WTC11 (cell line): Measurements from ENCODE around the gene TELO2.

Experiments used
- CTCF ChIP-seq: fragments of 200-600 bp; IDR thresholded peaks from 2 replicates; pipeline ENCODE4 v1.8.0; 2022; ENCODE audit warnings: antibody characterized with exemption
- E2F1 ChIP-seq: sonication (generic); formaldehyde crosslinking; IDR thresholded peaks from 2 replicates; pipeline ENCODE4 v1.8.0; 2022; ENCODE audit warnings: mild to moderate bottlenecking, missing genetic modification reagents
- JUN ChIP-seq: sonication (generic); formaldehyde crosslinking; IDR thresholded peaks from 2 replicates; pipeline ENCODE4 v1.8.0; 2023; ENCODE audit warnings: mild to moderate bottlenecking, missing genetic modification reagents
- MXD4 ChIP-seq: fragments of 250-450 bp; sonication (Bioruptor Pico); IDR thresholded peaks from 2 replicates; pipeline ENCODE4 v1.8.0; 2021; ENCODE audit warnings: mild to moderate bottlenecking, moderate library complexity, borderline replicate concordance
- NFYB ChIP-seq: sonication (generic); formaldehyde crosslinking; conservative IDR thresholded peaks from 2 replicates; pipeline ENCODE4 v1.8.0; 2022; ENCODE audit warnings: low read depth, missing genetic modification reagents
- SMAD4 ChIP-seq: sonication (generic); formaldehyde crosslinking; IDR thresholded peaks from 2 replicates; pipeline ENCODE4 v1.8.0; 2022; ENCODE audit warnings: mild to moderate bottlenecking, missing genetic modification reagents
- TCF7 ChIP-seq: sonication (generic); formaldehyde crosslinking; IDR thresholded peaks from 2 replicates; pipeline ENCODE4 v1.8.0; 2022; ENCODE audit warnings: mild to moderate bottlenecking, low read depth, missing genetic modification reagents, moderate library complexity
- USF2 ChIP-seq: sonication (generic); formaldehyde crosslinking; IDR thresholded peaks from 2 replicates; pipeline ENCODE4 v1.8.1; 2023; ENCODE audit warnings: mild to moderate bottlenecking, missing genetic modification reagents, moderate library complexity
- ZNF121 ChIP-seq: sonication (generic); formaldehyde crosslinking; IDR thresholded peaks from 2 replicates; pipeline ENCODE4 v1.8.0; 2023; ENCODE audit warnings: missing genetic modification reagents
- ZNF219 ChIP-seq: sonication (generic); formaldehyde crosslinking; IDR thresholded peaks from 2 replicates; pipeline ENCODE4 v1.8.0; 2023; ENCODE audit warnings: missing genetic modification reagents, mild to moderate bottlenecking, borderline replicate concordance
- ZSCAN18 ChIP-seq: fragments of 250-450 bp; sonication (Bioruptor Pico); IDR thresholded peaks from 2 replicates; pipeline ENCODE4 v2.1.2; 2022; ENCODE audit warnings: mild to moderate bottlenecking, moderate library complexity

- TF ChIP-seq NFYB (CRISPR knock-in tag), result no peak
- TF ChIP-seq E2F1 (CRISPR knock-in tag), result no peak
- no peak for TF ChIP-seq CTCF
- TF ChIP-seq ZSCAN18 (CRISPR knock-in tag), result no peak
- no peak for TF ChIP-seq ZNF121 (CRISPR knock-in tag)
- no peak for TF ChIP-seq USF2 (CRISPR knock-in tag)
- no peak for TF ChIP-seq ZNF219 (CRISPR knock-in tag)
- TF ChIP-seq SMAD4 (CRISPR knock-in tag), result no peak
- no peak for TF ChIP-seq TCF7
- TF ChIP-seq MXD4 (CRISPR knock-in tag), result no peak
- TF ChIP-seq JUN, result no peak
Observed at GRCh38 chr16:1550696-1551095, 57.5 kb downstream of the TELO2 start.
